Endothelial cell of umbilical vein (primary cell): ENCODE results near the gene RNASEH1. TPM values are rescaled to one million over a fixed set of nuclear protein-coding genes. Genes with fewer than 3 reads are reported as not detected.
A peak's percentile ranks its signal among the peaks of the same experiment; 100 is the strongest.

Experiments used
- BruUV-seq: library from RNA; stranded (reverse); fragments of 400-500 nt; replicated peaks from 2 replicates; lab custom pipeline; 2021; lab: Mats Ljungman, UMichigan
- CTCF ChIA-PET: fragments of 300-600, 350-600 bp; sonication (Branson Sonifier 250); formaldehyde crosslinking; loops from one replicate; lab custom pipeline; 2021; ENCODE audit warnings: antibody characterized with exemption, inconsistent platforms; lab: Charles Lee
- POLR2A ChIA-PET: fragments of 300-600, 350-600 bp; sonication (Branson Sonifier 250); formaldehyde crosslinking; loops from one replicate; lab custom pipeline; 2021; ENCODE audit warnings: antibody characterized with exemption, inconsistent platforms; lab: Charles Lee
- DNase-seq: peaks from one replicate; pipeline ENCODE4 v3.0.0-alpha.2; 2011; ENCODE audit warnings: low read depth, low spot score
- FAIRE-seq: peaks from 2 replicates; lab custom pipeline; 2011; peaks lifted over from hg19 to GRCh38; lab: Jason Lieb, UNC
- H2AFZ ChIP-seq: 2 replicates; pipeline ENCODE4 v1.6.0; 2012; ENCODE audit warnings: low read depth, low read length, control low read depth, inconsistent platforms
- H3K27ac ChIP-seq: 2 replicates; pipeline ENCODE4 v1.5.1; 2011; ENCODE audit warnings: low read depth, mild to moderate bottlenecking, control low read depth, low read length, moderate library complexity; ENCODE audit not compliant: insufficient read depth
- H3K27me3 ChIP-seq, 2 experiments: 2 replicates each; pipeline versions ENCODE4 v1.6.0 to v1.6.1; 2011; ENCODE audit warnings: low read length in 2 of 2, mixed read lengths in 1 of 2; ENCODE audit not compliant: control insufficient read depth in 2 of 2, insufficient read depth in 2 of 2
- H3K36me3 ChIP-seq, 2 experiments: 2 replicates in 1 of 2; 3 replicates in 1 of 2; pipeline ENCODE4 v1.5.1; 2011; ENCODE audit warnings: low read length in 2 of 2, mild to moderate bottlenecking in 1 of 2, moderate library complexity in 1 of 2; ENCODE audit not compliant: control insufficient read depth in 2 of 2, insufficient read depth in 2 of 2; ENCODE audit errors: extremely low read depth in 1 of 2
- H3K4me1 ChIP-seq: 3 replicates; pipeline ENCODE4 v1.5.1; 2011; ENCODE audit warnings: mild to moderate bottlenecking, low read length; ENCODE audit not compliant: control insufficient read depth, insufficient read depth; ENCODE audit errors: extremely low read depth
- H3K4me2 ChIP-seq: 2 replicates; pipeline ENCODE4 v1.6.1; 2011; ENCODE audit warnings: low read length, control low read depth, mixed read lengths; ENCODE audit not compliant: insufficient read depth
- H3K4me3 ChIP-seq, 3 experiments: fragments of 200-600 bp in 1 of 3; sonication (generic), shearing (Covaris generic) in 1 of 3; replicated peaks in 1 of 3; 2 replicates each; pipeline ENCODE4 v1.5.1; 2011 to 2016; ENCODE audit warnings: control low read depth in 3 of 3, low read length in 3 of 3, mild to moderate bottlenecking in 2 of 3, inconsistent platforms in 1 of 3, low read depth in 1 of 3, moderate library complexity in 1 of 3; ENCODE audit not compliant: insufficient read depth in 1 of 3
- H3K79me2 ChIP-seq: 2 replicates; pipeline ENCODE4 v1.6.0; 2012; ENCODE audit warnings: low read length, inconsistent platforms; ENCODE audit not compliant: control insufficient read depth, insufficient read depth
- H3K9ac ChIP-seq: replicated peaks from 2 replicates; pipeline ENCODE3; 2011; ENCODE audit warnings: low read length, control low read depth; ENCODE audit not compliant: insufficient read depth; ENCODE audit errors: extremely low read depth
- H3K9me1 ChIP-seq: replicated peaks from 3 replicates; pipeline ENCODE4 v1.6.0; 2011; ENCODE audit warnings: mild to moderate bottlenecking, low read length; ENCODE audit not compliant: control insufficient read depth, insufficient read depth; ENCODE audit errors: extremely low read depth
- H3K9me3 ChIP-seq: replicated peaks from 2 replicates; pipeline ENCODE4 v1.5.1; 2012; ENCODE audit warnings: low read length, inconsistent platforms; ENCODE audit not compliant: control insufficient read depth, insufficient read depth
- H4K20me1 ChIP-seq: replicated peaks from 2 replicates; pipeline ENCODE3; 2011; ENCODE audit warnings: mild to moderate bottlenecking, low read length; ENCODE audit not compliant: control insufficient read depth, insufficient read depth; ENCODE audit errors: extremely low read depth
- CTCF ChIP-seq, 2 donors: IDR thresholded peaks; 1 replicate in 1 of 2; 2 replicates in 1 of 2; pipeline ENCODE4 v1.5.1; 2011; ENCODE audit warnings: low read length in 2 of 2, mild to moderate bottlenecking in 2 of 2, moderate library complexity in 2 of 2, control low read depth in 1 of 2, inconsistent platforms in 1 of 2, low read depth in 1 of 2; ENCODE audit not compliant: insufficient read depth in 1 of 2; ENCODE audit errors: extremely low read depth in 1 of 2
- EZH2 ChIP-seq: IDR thresholded peaks from 2 replicates; pipeline ENCODE4 v1.6.1; 2012; ENCODE audit warnings: borderline replicate concordance, low read depth, mild to moderate bottlenecking, moderate library complexity, low read length, inconsistent platforms; ENCODE audit not compliant: severe bottlenecking
- FOS ChIP-seq: IDR thresholded peaks from 2 replicates; pipeline ENCODE4 v1.6.1; 2011; ENCODE audit warnings: mild to moderate bottlenecking, low read length, moderate library complexity, borderline replicate concordance; ENCODE audit not compliant: insufficient read depth
- GATA2 ChIP-seq: IDR thresholded peaks from 2 replicates; pipeline ENCODE4 v1.7.0; 2011; ENCODE audit warnings: low read depth, mild to moderate bottlenecking, moderate library complexity, mixed read lengths, low read length; ENCODE audit not compliant: insufficient read length, insufficient read depth
- JUN ChIP-seq: IDR thresholded peaks from 2 replicates; pipeline ENCODE4 v1.6.1; 2011; ENCODE audit warnings: borderline replicate concordance, low read depth; ENCODE audit not compliant: insufficient read length, insufficient read depth
- MAX ChIP-seq: IDR thresholded peaks from 2 replicates; pipeline ENCODE4 v1.6.1; 2011; ENCODE audit not compliant: insufficient read depth, insufficient read length
- MYC ChIP-seq: IDR thresholded peaks from one replicate; pipeline ENCODE4 v1.6.1; 2011; ENCODE audit warnings: mild to moderate bottlenecking, low read depth, low read length
- POLR2A ChIP-seq: IDR thresholded peaks from 2 replicates; pipeline ENCODE4 v1.6.1; 2012; ENCODE audit warnings: low read depth, mild to moderate bottlenecking, control low read depth, low read length
- POLR2AphosphoS5 ChIP-seq: IDR thresholded peaks from 2 replicates; pipeline ENCODE4 v1.6.1; 2012; ENCODE audit warnings: low read depth, mild to moderate bottlenecking, control low read depth, low read length, moderate library complexity; ENCODE audit not compliant: insufficient read depth
- dilution Hi-C: fragments of 300-500 bp; cut with MboI; formaldehyde crosslinking; loops from one replicate; pipeline ENCODE4 v1.15.0; 2019; ENCODE audit warnings: low sequenced_read_pairs; ENCODE audit not compliant: extremely low pct_ligation_motif_present
- intact Hi-C: fragments of 100-400 bp; cut with micrococcal nuclease; formaldehyde crosslinking; loops from one replicate; pipeline ENCODE4 v1.10.0; 2022
- polyA plus RNA-seq, 4 experiments: library from polyadenylated mRNA; depleted of rRNA in 3 of 4; stranded (reverse) in 3 of 4; unstranded in 1 of 4; fragments of >200 nt; gene quantifications; 2 replicates each; pipeline versions ENCODE4 v1.2.1 to v1.2.3, GENCODE V29; 2011 to 2012; ENCODE audit warnings: missing spikeins in 1 of 4
- total RNA-seq: library from RNA; stranded (reverse); gene quantifications from 2 replicates; pipeline ENCODE4 v1.2.3, GENCODE V29; 2021

RNASEH1 gene
- total and polyA plus RNA-seq, 2 donors (not counting 3 experiments of a cell fraction or from before 2014, with no cell fraction given): 12.8 to 30.8 TPM

- TF ChIP-seq POLR2A: no peak
- TF ChIP-seq POLR2AphosphoS5: no peak
- no peak for TF ChIP-seq FOS
- no peak for TF ChIP-seq EZH2
- TF ChIP-seq CTCF (IDR thresholded peaks at IDR 0.05; ENCODE audit: extremely low read depth in 1 of 2, insufficient read depth in 1 of 2, low read depth in 1 of 2, low read length in 2 of 2): no peak
- no peak for TF ChIP-seq MYC
- no peak for TF ChIP-seq MAX
- no peak for TF ChIP-seq GATA2
- TF ChIP-seq JUN: no peak
- peaks cover 19% of the 10 kb centered on the region for H4K20me1 ChIP-seq
- dilution Hi-C loops: no loop called here
- peak overlapping the region; percentile 54 for H3K27ac ChIP-seq
- DNase-seq (peak; percentile 27), FAIRE-seq (no peak)
- peak overlapping the region; percentile 81 for H3K9ac ChIP-seq
- no peaks in the 10 kb centered on the region for H3K9me1 ChIP-seq
- no peak overlapping the region for H2AFZ ChIP-seq
- H3K4me3 ChIP-seq: peak overlapping the region; percentile 37 to 82 (median 73)
- CTCF ChIA-PET: interaction anchor here (1.3 kb wide), 1 partner anchor 17 kb away, joined by 3 read pairs; the partner anchor contains the start of gene RNASEH1
- BruUV-seq: TSS peak; percentile 31
- H3K4me2 ChIP-seq: peak overlapping the region; percentile 85
- H3K9me3 ChIP-seq: no peaks in the 10 kb centered on the region
- no peaks in the 10 kb centered on the region for H3K27me3 ChIP-seq
- intact Hi-C loops: loop anchor here (1.0 to 5.0 kb wide), 5 partner anchors 17 to 198 kb away; partner anchors contain the start of genes ADI1, EIPR1 and RNASEH1
- H3K79me2 ChIP-seq: peaks cover 54% of the 10 kb centered on the region
- peaks cover 11 to 29% of the 10 kb centered on the region in 2 experiments for H3K36me3 ChIP-seq
- peaks cover 31% of the 10 kb centered on the region for H3K4me1 ChIP-seq
- POLR2A ChIA-PET: interaction anchor here (1.1 to 1.3 kb wide), 3 partner anchors 9 to 57 kb away, joined by 3 to 6 read pairs (median 4); partner anchors contain the start of gene RNASEH1
Observed at GRCh38 chr2:3575534-3576262, 17.6 kb upstream of the RNASEH1 start.
